ENCODE measurements around the gene FMN2.
A peak's percentile ranks its signal among the peaks of the same experiment; 100 is the strongest.

Gene FMN2

DNA sequence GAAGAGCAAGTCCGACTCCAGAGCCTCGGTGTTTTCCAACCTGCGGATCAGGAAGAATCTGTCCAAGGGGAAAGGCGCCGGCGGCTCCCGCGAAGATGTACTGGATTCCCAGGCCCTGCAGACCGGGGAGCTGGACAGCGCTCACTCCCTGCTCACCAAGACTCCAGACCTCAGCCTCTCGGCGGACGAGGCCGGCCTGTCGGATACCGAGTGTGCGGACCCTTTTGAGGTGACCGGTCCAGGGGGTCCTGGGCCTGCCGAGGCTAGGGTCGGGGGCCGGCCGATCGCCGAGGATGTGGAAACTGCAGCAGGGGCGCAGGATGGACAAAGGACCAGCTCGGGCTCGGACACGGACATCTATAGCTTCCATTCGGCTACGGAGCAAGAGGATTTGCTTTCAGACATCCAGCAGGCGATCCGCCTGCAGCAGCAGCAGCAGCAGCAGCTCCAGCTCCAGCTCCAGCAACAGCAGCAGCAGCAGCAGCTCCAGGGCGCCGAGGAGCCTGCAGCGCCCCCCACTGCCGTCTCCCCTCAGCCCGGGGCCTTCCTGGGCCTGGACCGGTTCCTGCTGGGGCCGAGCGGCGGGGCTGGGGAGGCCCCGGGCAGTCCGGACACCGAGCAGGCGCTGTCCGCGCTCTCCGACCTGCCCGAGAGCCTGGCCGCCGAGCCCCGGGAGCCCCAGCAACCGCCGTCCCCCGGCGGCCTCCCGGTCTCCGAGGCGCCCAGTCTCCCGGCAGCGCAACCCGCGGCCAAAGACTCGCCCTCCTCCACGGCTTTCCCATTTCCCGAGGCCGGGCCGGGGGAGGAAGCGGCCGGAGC is 827 bp downstream of the FMN2 start (continued):
- TF ChIP-seq KLF16 (tag by site-specific recombination; IDR thresholded peaks at IDR 0.05) (no peak), IKZF3 (tag by site-specific recombination; IDR thresholded peaks at IDR 0.05) (peak; percentile 67), MZF1 (tag by site-specific recombination; IDR thresholded peaks at IDR 0.05; ENCODE audit: borderline replicate concordance) (0 out of 2 replicates have a peak, but pooled peaks have one; percentile 5), ZBTB49 (tag by site-specific recombination; IDR thresholded peaks at IDR 0.05; ENCODE audit: low read depth) (no peak), ZFP41 (tag by site-specific recombination; IDR thresholded peaks at IDR 0.05; ENCODE audit: borderline replicate concordance) (no peak), ZNF23 (tag by site-specific recombination; IDR thresholded peaks at IDR 0.05; ENCODE audit: borderline replicate concordance) (no peak), ZNF202 (tag by site-specific recombination; IDR thresholded peaks at IDR 0.05; ENCODE audit: borderline replicate concordance) (no peak), ZNF48 (tag by site-specific recombination; IDR thresholded peaks at IDR 0.05) (no peak), KLF17 (tag by site-specific recombination; IDR thresholded peaks at IDR 0.05) (no peak), REPIN1 (tag by site-specific recombination; IDR thresholded peaks at IDR 0.05; ENCODE audit: low read depth) (no peak), ZNF701 (tag by site-specific recombination; IDR thresholded peaks at IDR 0.05) (no peak), ZNF18 (tag by site-specific recombination; IDR thresholded peaks at IDR 0.05) (no peak), ZNF140 (tag by site-specific recombination; IDR thresholded peaks at IDR 0.05) (no peak), ZNF596 (tag by site-specific recombination; IDR thresholded peaks at IDR 0.05) (no peak), TRIM28 (IDR thresholded peaks at IDR 0.05; ENCODE audit: borderline replicate concordance, low read length) (no peak), ZNF555 (tag by site-specific recombination; conservative IDR thresholded peaks at IDR 0.05) (no peak), ZNF274 (IDR thresholded peaks at IDR 0.05; ENCODE audit: low read length) (no peak), ZNF274 (tag by site-specific recombination; IDR thresholded peaks at IDR 0.05; ENCODE audit: borderline replicate concordance) (no peak), ZNF426 (tag by site-specific recombination; IDR thresholded peaks at IDR 0.05) (no peak)
- TF ChIP-seq, protein P1, sequence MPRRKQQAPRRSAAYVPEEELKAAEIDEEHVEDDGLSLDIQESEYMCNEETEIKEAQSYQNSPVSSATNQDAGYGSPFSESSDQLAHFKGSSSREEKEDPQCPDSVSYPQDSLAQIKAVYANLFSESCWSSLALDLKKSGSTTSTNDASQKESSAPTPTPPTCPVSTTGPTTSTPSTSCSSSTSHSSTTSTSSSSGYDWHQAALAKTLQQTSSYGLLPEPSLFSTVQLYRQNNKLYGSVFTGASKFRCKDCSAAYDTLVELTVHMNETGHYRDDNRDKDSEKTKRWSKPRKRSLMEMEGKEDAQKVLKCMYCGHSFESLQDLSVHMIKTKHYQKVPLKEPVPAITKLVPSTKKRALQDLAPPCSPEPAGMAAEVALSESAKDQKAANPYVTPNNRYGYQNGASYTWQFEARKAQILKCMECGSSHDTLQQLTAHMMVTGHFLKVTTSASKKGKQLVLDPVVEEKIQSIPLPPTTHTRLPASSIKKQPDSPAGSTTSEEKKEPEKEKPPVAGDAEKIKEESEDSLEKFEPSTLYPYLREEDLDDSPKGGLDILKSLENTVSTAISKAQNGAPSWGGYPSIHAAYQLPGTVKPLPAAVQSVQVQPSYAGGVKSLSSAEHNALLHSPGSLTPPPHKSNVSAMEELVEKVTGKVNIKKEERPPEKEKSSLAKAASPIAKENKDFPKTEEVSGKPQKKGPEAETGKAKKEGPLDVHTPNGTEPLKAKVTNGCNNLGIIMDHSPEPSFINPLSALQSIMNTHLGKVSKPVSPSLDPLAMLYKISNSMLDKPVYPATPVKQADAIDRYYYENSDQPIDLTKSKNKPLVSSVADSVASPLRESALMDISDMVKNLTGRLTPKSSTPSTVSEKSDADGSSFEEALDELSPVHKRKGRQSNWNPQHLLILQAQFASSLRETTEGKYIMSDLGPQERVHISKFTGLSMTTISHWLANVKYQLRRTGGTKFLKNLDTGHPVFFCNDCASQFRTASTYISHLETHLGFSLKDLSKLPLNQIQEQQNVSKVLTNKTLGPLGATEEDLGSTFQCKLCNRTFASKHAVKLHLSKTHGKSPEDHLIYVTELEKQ (tag by site-specific recombination; IDR thresholded peaks at IDR 0.05; ENCODE audit: borderline replicate concordance): no peak
- TF ChIP-seq, protein P2, sequence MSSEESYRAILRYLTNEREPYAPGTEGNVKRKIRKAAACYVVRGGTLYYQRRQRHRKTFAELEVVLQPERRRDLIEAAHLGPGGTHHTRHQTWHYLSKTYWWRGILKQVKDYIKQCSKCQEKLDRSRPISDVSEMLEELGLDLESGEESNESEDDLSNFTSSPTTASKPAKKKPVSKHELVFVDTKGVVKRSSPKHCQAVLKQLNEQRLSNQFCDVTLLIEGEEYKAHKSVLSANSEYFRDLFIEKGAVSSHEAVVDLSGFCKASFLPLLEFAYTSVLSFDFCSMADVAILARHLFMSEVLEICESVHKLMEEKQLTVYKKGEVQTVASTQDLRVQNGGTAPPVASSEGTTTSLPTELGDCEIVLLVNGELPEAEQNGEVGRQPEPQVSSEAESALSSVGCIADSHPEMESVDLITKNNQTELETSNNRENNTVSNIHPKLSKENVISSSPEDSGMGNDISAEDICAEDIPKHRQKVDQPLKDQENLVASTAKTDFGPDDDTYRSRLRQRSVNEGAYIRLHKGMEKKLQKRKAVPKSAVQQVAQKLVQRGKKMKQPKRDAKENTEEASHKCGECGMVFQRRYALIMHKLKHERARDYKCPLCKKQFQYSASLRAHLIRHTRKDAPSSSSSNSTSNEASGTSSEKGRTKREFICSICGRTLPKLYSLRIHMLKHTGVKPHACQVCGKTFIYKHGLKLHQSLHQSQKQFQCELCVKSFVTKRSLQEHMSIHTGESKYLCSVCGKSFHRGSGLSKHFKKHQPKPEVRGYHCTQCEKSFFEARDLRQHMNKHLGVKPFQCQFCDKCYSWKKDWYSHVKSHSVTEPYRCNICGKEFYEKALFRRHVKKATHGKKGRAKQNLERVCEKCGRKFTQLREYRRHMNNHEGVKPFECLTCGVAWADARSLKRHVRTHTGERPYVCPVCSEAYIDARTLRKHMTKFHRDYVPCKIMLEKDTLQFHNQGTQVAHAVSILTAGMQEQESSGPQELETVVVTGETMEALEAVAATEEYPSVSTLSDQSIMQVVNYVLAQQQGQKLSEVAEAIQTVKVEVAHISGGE (tag by site-specific recombination; conservative IDR thresholded peaks at IDR 0.05; ENCODE audit: low read depth): peak; percentile 20; the same call in 1 of the 2 replicates
- TF ChIP-seq, protein P3, sequence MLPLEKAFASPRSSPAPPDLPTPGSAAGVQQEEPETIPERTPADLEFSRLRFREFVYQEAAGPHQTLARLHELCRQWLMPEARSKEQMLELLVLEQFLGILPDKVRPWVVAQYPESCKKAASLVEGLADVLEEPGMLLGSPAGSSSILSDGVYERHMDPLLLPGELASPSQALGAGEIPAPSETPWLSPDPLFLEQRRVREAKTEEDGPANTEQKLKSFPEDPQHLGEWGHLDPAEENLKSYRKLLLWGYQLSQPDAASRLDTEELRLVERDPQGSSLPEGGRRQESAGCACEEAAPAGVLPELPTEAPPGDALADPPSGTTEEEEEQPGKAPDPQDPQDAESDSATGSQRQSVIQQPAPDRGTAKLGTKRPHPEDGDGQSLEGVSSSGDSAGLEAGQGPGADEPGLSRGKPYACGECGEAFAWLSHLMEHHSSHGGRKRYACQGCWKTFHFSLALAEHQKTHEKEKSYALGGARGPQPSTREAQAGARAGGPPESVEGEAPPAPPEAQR (tag by site-specific recombination; IDR thresholded peaks at IDR 0.05): no peak
- TF ChIP-seq, protein P4, sequence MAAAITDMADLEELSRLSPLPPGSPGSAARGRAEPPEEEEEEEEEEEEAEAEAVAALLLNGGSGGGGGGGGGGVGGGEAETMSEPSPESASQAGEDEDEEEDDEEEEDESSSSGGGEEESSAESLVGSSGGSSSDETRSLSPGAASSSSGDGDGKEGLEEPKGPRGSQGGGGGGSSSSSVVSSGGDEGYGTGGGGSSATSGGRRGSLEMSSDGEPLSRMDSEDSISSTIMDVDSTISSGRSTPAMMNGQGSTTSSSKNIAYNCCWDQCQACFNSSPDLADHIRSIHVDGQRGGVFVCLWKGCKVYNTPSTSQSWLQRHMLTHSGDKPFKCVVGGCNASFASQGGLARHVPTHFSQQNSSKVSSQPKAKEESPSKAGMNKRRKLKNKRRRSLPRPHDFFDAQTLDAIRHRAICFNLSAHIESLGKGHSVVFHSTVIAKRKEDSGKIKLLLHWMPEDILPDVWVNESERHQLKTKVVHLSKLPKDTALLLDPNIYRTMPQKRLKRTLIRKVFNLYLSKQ (tag by site-specific recombination; IDR thresholded peaks at IDR 0.05; ENCODE audit: borderline replicate concordance): no peak
